IMR-90 (cell line): ENCODE results near the gene C1QTNF7.

ENCODE experiments used
- BHLHE40 ChIP-seq: fragments of 150-350 bp; IDR thresholded peaks from 2 replicates; pipeline ENCODE4 v1.6.1; 2016; ENCODE audit warnings: mild to moderate bottlenecking, low read depth, low read length
- MXI1 ChIP-seq: IDR thresholded peaks from 2 replicates; pipeline ENCODE4 v1.6.1; 2012; ENCODE audit warnings: low read depth, mild to moderate bottlenecking, low read length, moderate library complexity, borderline replicate concordance
- NFE2L2 ChIP-seq: fragments of 150-350 bp; IDR thresholded peaks from 2 replicates; pipeline ENCODE4 v1.6.1; 2016; ENCODE audit warnings: low read depth, mild to moderate bottlenecking, low read length
- POLR2A ChIP-seq: IDR thresholded peaks from 2 replicates; pipeline ENCODE4 v1.6.1; 2012; ENCODE audit warnings: mild to moderate bottlenecking, low read depth, low read length
- RAD21 ChIP-seq: IDR thresholded peaks from 2 replicates; pipeline ENCODE4 v1.6.1; 2012; ENCODE audit warnings: low read length, improper control_type of control experiment
- SMC3 ChIP-seq: fragments of 150-350 bp; IDR thresholded peaks from 2 replicates; pipeline ENCODE4 v1.6.1; 2016; ENCODE audit warnings: low read depth, mild to moderate bottlenecking, antibody characterized with exemption, low read length, moderate library complexity
- TF ChIP-seq, protein P1 (sequence below): conservative IDR thresholded peaks from 2 replicates; pipeline ENCODE4 v1.5.1; 2012; ENCODE audit warnings: mild to moderate bottlenecking, low read depth, low read length, improper control_type of control experiment
- TF ChIP-seq, protein P2 (sequence below): fragments of 150-350 bp; IDR thresholded peaks from 2 replicates; pipeline ENCODE4 v1.6.1; 2017; ENCODE audit warnings: mild to moderate bottlenecking, antibody characterized with exemption, low read length, low read depth

DNA sequence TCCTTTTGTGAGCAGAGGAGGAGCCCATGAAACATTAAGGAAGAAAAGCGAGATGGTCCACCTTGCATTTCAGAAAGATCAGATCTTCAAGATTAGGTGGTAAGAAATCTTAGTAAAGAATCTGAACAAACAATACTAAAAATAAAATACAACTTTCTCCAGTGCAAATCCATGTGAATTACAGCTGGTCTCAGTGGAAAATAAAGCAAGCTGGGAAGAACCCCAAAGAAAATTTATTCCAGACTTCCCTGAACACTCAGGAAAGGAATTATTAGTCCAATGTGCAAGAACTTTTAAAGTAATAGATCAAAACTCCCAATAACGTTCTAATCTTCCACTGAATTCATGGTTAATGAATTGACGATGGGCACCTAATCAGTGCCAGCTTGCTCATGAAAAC lies 37.3 kb upstream of the C1QTNF7 start:
- TF ChIP-seq, protein P1, sequence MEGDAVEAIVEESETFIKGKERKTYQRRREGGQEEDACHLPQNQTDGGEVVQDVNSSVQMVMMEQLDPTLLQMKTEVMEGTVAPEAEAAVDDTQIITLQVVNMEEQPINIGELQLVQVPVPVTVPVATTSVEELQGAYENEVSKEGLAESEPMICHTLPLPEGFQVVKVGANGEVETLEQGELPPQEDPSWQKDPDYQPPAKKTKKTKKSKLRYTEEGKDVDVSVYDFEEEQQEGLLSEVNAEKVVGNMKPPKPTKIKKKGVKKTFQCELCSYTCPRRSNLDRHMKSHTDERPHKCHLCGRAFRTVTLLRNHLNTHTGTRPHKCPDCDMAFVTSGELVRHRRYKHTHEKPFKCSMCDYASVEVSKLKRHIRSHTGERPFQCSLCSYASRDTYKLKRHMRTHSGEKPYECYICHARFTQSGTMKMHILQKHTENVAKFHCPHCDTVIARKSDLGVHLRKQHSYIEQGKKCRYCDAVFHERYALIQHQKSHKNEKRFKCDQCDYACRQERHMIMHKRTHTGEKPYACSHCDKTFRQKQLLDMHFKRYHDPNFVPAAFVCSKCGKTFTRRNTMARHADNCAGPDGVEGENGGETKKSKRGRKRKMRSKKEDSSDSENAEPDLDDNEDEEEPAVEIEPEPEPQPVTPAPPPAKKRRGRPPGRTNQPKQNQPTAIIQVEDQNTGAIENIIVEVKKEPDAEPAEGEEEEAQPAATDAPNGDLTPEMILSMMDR: no peak
- TF ChIP-seq MXI1: no peak
- TF ChIP-seq NFE2L2: no peak
- TF ChIP-seq BHLHE40: no peak
- TF ChIP-seq RAD21: no peak
- TF ChIP-seq POLR2A: no peak
- no peak for TF ChIP-seq SMC3
- TF ChIP-seq, protein P2, sequence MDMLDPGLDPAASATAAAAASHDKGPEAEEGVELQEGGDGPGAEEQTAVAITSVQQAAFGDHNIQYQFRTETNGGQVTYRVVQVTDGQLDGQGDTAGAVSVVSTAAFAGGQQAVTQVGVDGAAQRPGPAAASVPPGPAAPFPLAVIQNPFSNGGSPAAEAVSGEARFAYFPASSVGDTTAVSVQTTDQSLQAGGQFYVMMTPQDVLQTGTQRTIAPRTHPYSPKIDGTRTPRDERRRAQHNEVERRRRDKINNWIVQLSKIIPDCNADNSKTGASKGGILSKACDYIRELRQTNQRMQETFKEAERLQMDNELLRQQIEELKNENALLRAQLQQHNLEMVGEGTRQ: no peak
